BLaER1 treated with 17β-estradiol and CSF1 and Interleukin-3, amounts not matched to agents 10 nM and 100 nM (cell line): ENCODE results near the gene PPP2R3B.

Source experiments
- H3K27ac ChIP-seq, 11 experiments: shearing (Covaris generic); formaldehyde crosslinking; 2 replicates each; pipeline ENCODE4 v1.8.1; 2022
- H3K27me3 ChIP-seq, 11 experiments: shearing (Covaris generic); formaldehyde crosslinking; 2 replicates each; pipeline ENCODE4 v1.8.1; 2022
- H3K36me3 ChIP-seq, 11 experiments: shearing (Covaris generic); formaldehyde crosslinking; 2 replicates each; pipeline ENCODE4 v1.8.1; 2022
- H3K4me1 ChIP-seq, 10 experiments: shearing (Covaris generic); formaldehyde crosslinking; 2 replicates each; pipeline ENCODE4 v1.8.1; 2022
- H3K4me2 ChIP-seq, 11 experiments: shearing (Covaris generic); formaldehyde crosslinking; 2 replicates each; pipeline ENCODE4 v1.8.1; 2022
- H3K4me3 ChIP-seq, 10 experiments: shearing (Covaris generic); formaldehyde crosslinking; 2 replicates each; pipeline ENCODE4 v1.8.1; 2022
- H3K9ac ChIP-seq, 11 experiments: shearing (Covaris generic); formaldehyde crosslinking; 2 replicates each; pipeline ENCODE4 v1.8.1; 2022
- H3K9me3 ChIP-seq, 11 experiments: shearing (Covaris generic); formaldehyde crosslinking; replicated peaks in 1 of 11; 2 replicates each; pipeline ENCODE4 v1.8.1; 2022
- H4K20me1 ChIP-seq, 11 experiments: shearing (Covaris generic); formaldehyde crosslinking; 2 replicates each; pipeline ENCODE4 v1.8.1; 2022
- Cebpa-rat ChIP-seq, 11 experiments: shearing (Covaris generic); IDR thresholded peaks; 2 replicates each; pipeline ENCODE4 v1.8.1; 2022

Gene PPP2R3B

GRCh38 chrX:320126-320783 lies 66.5 kb downstream of the PPP2R3B start:
- peak overlapping the region; percentile 96 to 100 (median 99) for H3K4me2 ChIP-seq
- peaks cover 0 to 7% (median 0%) of the 10 kb centered on the region in 11 experiments; a peak in 3 of 22 replicates for H3K9me3 ChIP-seq
- H3K4me1 ChIP-seq = peaks cover 21 to 42% (median 28%) of the 10 kb centered on the region in 10 experiments; a peak in 19 of 20 replicates
- no peak for TF ChIP-seq Cebpa-rat (IDR thresholded peaks at IDR 0.05)
- peak overlapping the region; percentile 98 to 100 (median 99) for H3K9ac ChIP-seq
- no peaks in the 10 kb centered on the region for H3K27me3 ChIP-seq
- H3K27ac ChIP-seq = peak overlapping the region; percentile 98 to 100 (median 99)
- peaks cover 12 to 18% (median 15%) of the 10 kb centered on the region in 11 experiments for H3K36me3 ChIP-seq
- H4K20me1 ChIP-seq = peaks cover 0 to 30% (median 17%) of the 10 kb centered on the region in 11 experiments; a peak in 17 of 22 replicates
- H3K4me3 ChIP-seq = peak overlapping the region; percentile 88 to 100 (median 98)

GRCh38 chrX:319579-320125 lies 67.1 kb downstream of the PPP2R3B start:
- peaks cover 18 to 24% (median 21%) of the 10 kb centered on the region in 11 experiments for H3K36me3 ChIP-seq
- H3K27me3 ChIP-seq = no peaks in the 10 kb centered on the region
- no peak for TF ChIP-seq Cebpa-rat (IDR thresholded peaks at IDR 0.05)
- peaks cover 0 to 7% (median 0%) of the 10 kb centered on the region in 11 experiments; a peak in 3 of 22 replicates for H3K9me3 ChIP-seq
- peak overlapping the region; percentile 96 to 100 (median 99) for H3K4me2 ChIP-seq
- H3K9ac ChIP-seq = peak overlapping the region; percentile 98 to 100 (median 99)
- peak overlapping the region; percentile 88 to 100 (median 98) for H3K4me3 ChIP-seq
- H3K4me1 ChIP-seq = peaks cover 21 to 40% (median 28%) of the 10 kb centered on the region in 10 experiments; a peak in 19 of 20 replicates
- peaks cover 0 to 36% (median 22%) of the 10 kb centered on the region in 11 experiments; a peak in 17 of 22 replicates for H4K20me1 ChIP-seq
- H3K27ac ChIP-seq = peak overlapping the region; percentile 98 to 100 (median 99)

- peak within 1 kb of the TSS; percentile 98 to 100 (median 99) for H3K9ac ChIP-seq
- peaks cover 23 to 31% (median 27%) of the 10 kb centered on the region in 11 experiments for H3K36me3 ChIP-seq
- H3K9me3 ChIP-seq = peaks cover 0 to 7% (median 0%) of the 10 kb centered on the region in 11 experiments; a peak in 3 of 22 replicates
- H3K4me1 ChIP-seq = peaks cover 16 to 34% (median 27%) of the 10 kb centered on the region in 10 experiments; a peak in 19 of 20 replicates
- peak within 1 kb of the TSS; percentile 99 to 100 (median 100) for H3K27ac ChIP-seq
- H3K4me2 ChIP-seq = peak within 1 kb of the TSS; percentile 96 to 100 (median 99)
- TF ChIP-seq Cebpa-rat (IDR thresholded peaks at IDR 0.05) = no peak
- H3K4me3 ChIP-seq = peak within 1 kb of the TSS; percentile 88 to 100 (median 98)
- H3K27me3 ChIP-seq = no peaks in the 10 kb centered on the region
- H4K20me1 ChIP-seq = peaks cover 0 to 42% (median 26%) of the 10 kb centered on the region in 11 experiments; a peak in 17 of 22 replicates
These were observed 67.7 kb downstream of the PPP2R3B start, which contains the start of gene GTPBP6 for GRCh38 chrX:318739-319578. GTPBP6 (minus strand) TSS chrX:318796; CDS start chrX:318787, 9 bp downstream.

- no peak for TF ChIP-seq Cebpa-rat (IDR thresholded peaks at IDR 0.05)
- H4K20me1 ChIP-seq = peaks cover 0 to 49% (median 33%) of the 10 kb centered on the region in 11 experiments; a peak in 17 of 22 replicates
- peaks cover 13 to 28% (median 23%) of the 10 kb centered on the region in 10 experiments; a peak in 19 of 20 replicates for H3K4me1 ChIP-seq
- H3K27ac ChIP-seq = peak overlapping the region; percentile 98 to 100 (median 100)
- peaks cover 0 to 7% (median 0%) of the 10 kb centered on the region in 11 experiments; a peak in 3 of 22 replicates for H3K9me3 ChIP-seq
- peak overlapping the region; percentile 88 to 100 (median 98) for H3K4me3 ChIP-seq
- H3K27me3 ChIP-seq = no peaks in the 10 kb centered on the region
- H3K9ac ChIP-seq = peak overlapping the region; percentile 96 to 100 (median 99)
- peaks cover 30 to 39% (median 35%) of the 10 kb centered on the region in 11 experiments for H3K36me3 ChIP-seq
- peak overlapping the region; percentile 37 to 80 (median 71); a peak in 21 of 22 replicates for H3K4me2 ChIP-seq
These were observed 68.5 kb downstream of the PPP2R3B start for GRCh38 chrX:318068-318738.

GRCh38 chrX:317424-318067 lies 69.2 kb downstream of the PPP2R3B start:
- peak overlapping the region in 5 of 11 experiments; percentile 29 to 100 (median 49); a peak in 5 of 22 replicates for H3K27ac ChIP-seq
- peak overlapping the region in 10 of 11 experiments; percentile 18 to 58 (median 36); a peak in 15 of 22 replicates for H3K4me2 ChIP-seq
- H3K9ac ChIP-seq = no peak overlapping the region; a peak in 1 of 22 replicates
- peaks cover 13 to 27% (median 21%) of the 10 kb centered on the region in 10 experiments; a peak in 19 of 20 replicates for H3K4me1 ChIP-seq
- H3K36me3 ChIP-seq = peaks cover 37 to 45% (median 41%) of the 10 kb centered on the region in 11 experiments
- no peaks in the 10 kb centered on the region for H3K27me3 ChIP-seq
- peak overlapping the region; percentile 88 to 100 (median 98); a peak in 19 of 20 replicates for H3K4me3 ChIP-seq
- peaks cover 0 to 56% (median 37%) of the 10 kb centered on the region in 11 experiments; a peak in 17 of 22 replicates for H4K20me1 ChIP-seq
- no peak for TF ChIP-seq Cebpa-rat (IDR thresholded peaks at IDR 0.05)
- peaks cover 0 to 7% (median 0%) of the 10 kb centered on the region in 11 experiments; a peak in 3 of 22 replicates for H3K9me3 ChIP-seq

GRCh38 chrX:316351-317325 lies 70.1 kb downstream of the PPP2R3B start:
- no peak for TF ChIP-seq Cebpa-rat (IDR thresholded peaks at IDR 0.05)
- Histone ChIP-seq H3K27ac (no peak overlapping the region), H3K4me1 (peaks cover 13 to 27% (median 21%) of the 10 kb centered on the region in 10 experiments; a peak in 19 of 20 replicates), H3K9ac (no peak overlapping the region), H3K4me3 (peak overlapping the region in 5 of 10 experiments; percentile 3 to 50 (median 30); a peak in 3 of 20 replicates), H4K20me1 (peaks cover 0 to 65% (median 42%) of the 10 kb centered on the region in 11 experiments; a peak in 17 of 22 replicates), H3K4me2 (peak overlapping the region in 9 of 11 experiments; percentile 18 to 48 (median 36); a peak in 14 of 22 replicates), H3K27me3 (no peaks in the 10 kb centered on the region), H3K36me3 (peaks cover 46 to 54% (median 50%) of the 10 kb centered on the region in 11 experiments), H3K9me3 (peaks cover 0 to 7% (median 0%) of the 10 kb centered on the region in 11 experiments; a peak in 3 of 22 replicates)
